Measurements from ENCODE around the gene MAGOHB. TPM values are rescaled to one million over a fixed set of nuclear protein-coding genes. Genes with fewer than 3 reads are reported as not detected.

The MAGOHB gene
- total RNA-seq, 1 donor from 2014 or later = 21.7 TPM

DNA sequence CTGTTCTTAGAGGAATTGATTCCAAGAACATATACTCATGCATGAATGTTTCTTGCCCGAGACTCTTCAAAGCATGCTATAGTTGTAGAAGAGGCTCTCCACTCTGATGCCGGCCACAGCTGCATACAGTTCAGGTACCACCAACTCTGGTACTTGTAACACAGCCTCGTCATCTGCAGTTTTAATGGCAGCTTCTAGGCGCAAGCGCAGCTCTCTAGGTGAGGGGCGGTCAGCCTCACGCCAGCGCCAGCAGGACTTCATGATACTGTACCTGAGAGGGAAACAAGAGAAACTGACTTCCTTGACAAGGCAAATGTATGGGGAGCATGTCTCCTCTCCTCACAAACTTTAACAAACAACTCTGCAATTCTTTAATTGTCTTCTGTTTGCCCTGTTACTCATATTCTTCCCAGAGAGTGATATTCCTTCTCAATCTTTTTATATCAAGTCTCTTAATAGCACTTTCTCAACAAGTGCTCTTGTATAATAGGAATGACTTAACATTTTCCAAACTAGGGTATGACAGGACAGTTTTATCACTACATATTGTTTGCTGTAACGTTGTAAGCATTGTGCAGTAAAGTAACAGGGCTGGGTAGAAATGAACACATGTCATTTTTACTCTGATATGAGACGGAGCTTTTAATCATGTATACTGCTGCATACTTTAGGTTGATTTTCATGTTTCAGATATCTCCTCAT is 6.8 kb upstream of the MAGOHB start:
- no peak for TF ChIP-seq CTCF (IDR thresholded peaks at IDR 0.05; ENCODE audit: insufficient read depth, low read length, poor library complexity, severe bottlenecking)
- DNase-seq (ENCODE audit: low read depth) = no peak
- Histone ChIP-seq H3K4me3 (ENCODE audit: low read depth, low read length) (no peak overlapping the region), H3K27me3 (ENCODE audit: control insufficient read depth, insufficient read depth, low read length) (no peaks in the 10 kb centered on the region), H3K36me3 (ENCODE audit: control insufficient read depth, insufficient read depth, low read length) (no peaks in the 10 kb centered on the region)

DNA sequence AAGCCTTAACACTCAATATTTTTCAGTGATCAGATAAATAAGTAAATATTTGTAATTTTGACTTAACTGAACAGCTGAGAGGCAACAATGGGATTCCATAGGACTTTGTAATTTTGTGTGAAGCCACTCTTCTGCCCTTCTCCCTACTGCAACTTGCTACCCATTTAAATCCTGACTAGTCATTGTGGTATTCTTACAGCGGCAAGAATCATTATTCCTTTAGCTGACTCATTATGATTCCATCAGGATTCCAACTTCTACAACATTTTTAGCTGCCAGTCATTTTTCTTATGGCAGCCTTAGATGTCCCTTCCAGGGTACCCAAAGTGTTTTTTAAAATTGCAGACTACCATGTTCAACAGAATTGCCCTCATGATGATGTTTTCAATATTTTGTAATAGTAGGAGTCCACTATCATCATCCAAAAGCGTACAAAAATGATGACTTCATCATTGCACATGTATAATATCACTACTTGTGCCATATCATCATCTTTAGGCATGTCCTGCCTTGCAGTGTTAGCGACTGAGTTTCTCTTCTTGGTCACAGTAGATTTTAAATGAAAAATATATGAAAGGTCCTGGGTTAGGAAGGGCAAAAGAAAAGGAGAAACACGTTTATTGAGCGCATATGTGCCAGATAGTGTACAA is 5.1 kb upstream of the MAGOHB start:
- Histone ChIP-seq H3K27me3 (ENCODE audit: control insufficient read depth, insufficient read depth, low read length) (no peaks in the 10 kb centered on the region), H3K36me3 (ENCODE audit: control insufficient read depth, insufficient read depth, low read length) (no peaks in the 10 kb centered on the region), H3K4me3 (ENCODE audit: low read depth, low read length) (no peak overlapping the region)
- no peak for TF ChIP-seq CTCF (IDR thresholded peaks at IDR 0.05; ENCODE audit: insufficient read depth, low read length, poor library complexity, severe bottlenecking)
- peak; percentile 63 for DNase-seq (ENCODE audit: low read depth)

GRCh38 chr12:10617863-10618262 is 4.5 kb upstream of the MAGOHB start:
- TF ChIP-seq CTCF (IDR thresholded peaks at IDR 0.05; ENCODE audit: insufficient read depth, low read length, poor library complexity, severe bottlenecking) = no peak
- no peaks in the 10 kb centered on the region for H3K27me3 ChIP-seq (ENCODE audit: control insufficient read depth, insufficient read depth, low read length)
- no peak overlapping the region for H3K4me3 ChIP-seq (ENCODE audit: low read depth, low read length)
- no peak for DNase-seq (ENCODE audit: low read depth)
- H3K36me3 ChIP-seq (ENCODE audit: control insufficient read depth, insufficient read depth, low read length) = no peaks in the 10 kb centered on the region

- no peaks in the 10 kb centered on the region for H3K36me3 ChIP-seq (ENCODE audit: control insufficient read depth, insufficient read depth, low read length)
- H3K27me3 ChIP-seq (ENCODE audit: control insufficient read depth, insufficient read depth, low read length) = no peaks in the 10 kb centered on the region
- no peak for DNase-seq (ENCODE audit: low read depth)
- no peak overlapping the region for H3K4me3 ChIP-seq (ENCODE audit: low read depth, low read length)
- no peak for TF ChIP-seq CTCF (IDR thresholded peaks at IDR 0.05; ENCODE audit: insufficient read depth, low read length, poor library complexity, severe bottlenecking)
These were observed 2.1 kb upstream of the MAGOHB start for GRCh38 chr12:10615532-10615931.

- TF ChIP-seq CTCF (IDR thresholded peaks at IDR 0.05; ENCODE audit: insufficient read depth, low read length, poor library complexity, severe bottlenecking) = no peak
- H3K27me3 ChIP-seq (ENCODE audit: control insufficient read depth, insufficient read depth, low read length) = no peaks in the 10 kb centered on the region
- peak overlapping the region; percentile 84 for H3K4me3 ChIP-seq (ENCODE audit: low read depth, low read length)
- DNase-seq (ENCODE audit: low read depth) = no peak
- no peaks in the 10 kb centered on the region for H3K36me3 ChIP-seq (ENCODE audit: control insufficient read depth, insufficient read depth, low read length)
These were observed 604 bp upstream of the MAGOHB start for GRCh38 chr12:10614056-10614370.

DNA sequence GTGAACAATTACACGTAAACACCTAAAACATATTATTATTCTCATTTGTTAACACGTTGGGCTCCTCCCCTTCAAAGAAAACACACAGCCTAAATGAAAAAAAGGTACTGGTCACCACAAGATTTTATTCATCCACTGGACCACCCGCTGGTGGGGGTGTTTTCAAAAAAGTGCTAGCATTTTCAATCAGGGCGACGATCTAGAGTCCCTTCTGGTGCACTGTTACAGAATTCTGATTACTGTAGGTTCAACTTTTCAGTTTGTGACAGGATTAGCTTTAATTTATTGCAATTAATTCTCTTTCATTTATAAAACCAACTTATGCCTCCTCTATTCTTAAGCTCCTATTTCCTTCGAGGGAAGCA is 443 bp downstream of the MAGOHB start:
- Histone ChIP-seq H3K27me3 (ENCODE audit: control insufficient read depth, insufficient read depth, low read length) (no peaks in the 10 kb centered on the region), H3K4me3 (ENCODE audit: low read depth, low read length) (peak overlapping the region; percentile 84), H3K36me3 (ENCODE audit: control insufficient read depth, insufficient read depth, low read length) (no peaks in the 10 kb centered on the region)
- TF ChIP-seq CTCF (IDR thresholded peaks at IDR 0.05; ENCODE audit: insufficient read depth, low read length, poor library complexity, severe bottlenecking) = no peak
- DNase-seq (ENCODE audit: low read depth) = no peak
